Measurements from ENCODE around the gene DHX9. TPM values are rescaled to one million over a fixed set of nuclear protein-coding genes. Genes with fewer than 3 reads are reported as not detected.
A peak's percentile ranks its signal among the peaks of the same experiment; 100 is the strongest.
"Not testable (repeated sequence)": the region's sequence is repeated elsewhere in the genome, so short reads cannot be mapped to it uniquely, and the experiment has no call there.

The DHX9 gene
- total RNA-seq, 1 donor from 2014 or later: 169 TPM

- Mint-ChIP-seq H3K4me1 (ENCODE audit: low read depth, unreplicated experiment) (peaks cover 6% of the 10 kb centered on the region), H3K36me3 (ENCODE audit: low read depth, unreplicated experiment) (peaks cover 20% of the 10 kb centered on the region), H3K27me3 (ENCODE audit: low read depth, unreplicated experiment) (no peaks in the 10 kb centered on the region), H3K9me3 (ENCODE audit: unreplicated experiment) (peaks cover 5% of the 10 kb centered on the region), H3K27ac (ENCODE audit: unreplicated experiment) (no peak overlapping the region), H3K4me3 (ENCODE audit: unreplicated experiment) (no peak overlapping the region)
- DNase-seq (ENCODE audit: low read depth) (no peak), FAIRE-seq (no peak)
- Histone ChIP-seq H3K9ac (ENCODE audit: low read length) (no peak overlapping the region), H4K20me1 (ENCODE audit: insufficient read depth, low read length) (peaks cover 25% of the 10 kb centered on the region), H3K4me3 (ENCODE audit: insufficient read depth, low read depth, low read length) (no peak overlapping the region), H3K27ac (ENCODE audit: low read depth, low read length) (no peak overlapping the region), H3K4me2 (ENCODE audit: low read length) (no peak overlapping the region), H2AFZ (ENCODE audit: low read depth, low read length) (no peak overlapping the region), H3K9me3 (ENCODE audit: insufficient read depth, low read depth, low read length) (no peaks in the 10 kb centered on the region), H3K36me3 (ENCODE audit: insufficient read depth, low read length) (peaks cover 37% of the 10 kb centered on the region), H3K79me2 (ENCODE audit: insufficient read depth, low read length) (no peaks in the 10 kb centered on the region), H3K4me1 (ENCODE audit: insufficient read depth, low read length) (no peaks in the 10 kb centered on the region), H3K27me3 (ENCODE audit: insufficient read depth, low read length) (no peaks in the 10 kb centered on the region)
- TF ChIP-seq, protein P1, sequence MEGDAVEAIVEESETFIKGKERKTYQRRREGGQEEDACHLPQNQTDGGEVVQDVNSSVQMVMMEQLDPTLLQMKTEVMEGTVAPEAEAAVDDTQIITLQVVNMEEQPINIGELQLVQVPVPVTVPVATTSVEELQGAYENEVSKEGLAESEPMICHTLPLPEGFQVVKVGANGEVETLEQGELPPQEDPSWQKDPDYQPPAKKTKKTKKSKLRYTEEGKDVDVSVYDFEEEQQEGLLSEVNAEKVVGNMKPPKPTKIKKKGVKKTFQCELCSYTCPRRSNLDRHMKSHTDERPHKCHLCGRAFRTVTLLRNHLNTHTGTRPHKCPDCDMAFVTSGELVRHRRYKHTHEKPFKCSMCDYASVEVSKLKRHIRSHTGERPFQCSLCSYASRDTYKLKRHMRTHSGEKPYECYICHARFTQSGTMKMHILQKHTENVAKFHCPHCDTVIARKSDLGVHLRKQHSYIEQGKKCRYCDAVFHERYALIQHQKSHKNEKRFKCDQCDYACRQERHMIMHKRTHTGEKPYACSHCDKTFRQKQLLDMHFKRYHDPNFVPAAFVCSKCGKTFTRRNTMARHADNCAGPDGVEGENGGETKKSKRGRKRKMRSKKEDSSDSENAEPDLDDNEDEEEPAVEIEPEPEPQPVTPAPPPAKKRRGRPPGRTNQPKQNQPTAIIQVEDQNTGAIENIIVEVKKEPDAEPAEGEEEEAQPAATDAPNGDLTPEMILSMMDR (IDR thresholded peaks at IDR 0.05; ENCODE audit: insufficient read depth, low read depth, low read length): no peak
- TF ChIP-seq EZH2 (IDR thresholded peaks at IDR 0.05; ENCODE audit: insufficient read depth, low read length): no peak
Observed at GRCh38 chr1:182889997-182890396, 50.9 kb downstream of the DHX9 start.

GRCh38 chr1:182890927-182891610 lies 51.9 kb downstream of the DHX9 start:
- Histone ChIP-seq H3K4me1 (ENCODE audit: insufficient read depth, low read length) (no peaks in the 10 kb centered on the region), H3K4me3 (ENCODE audit: insufficient read depth, low read depth, low read length) (no peak overlapping the region), H3K79me2 (ENCODE audit: insufficient read depth, low read length) (no peaks in the 10 kb centered on the region), H2AFZ (ENCODE audit: low read depth, low read length) (no peak overlapping the region), H3K27ac (ENCODE audit: low read depth, low read length) (no peak overlapping the region), H4K20me1 (ENCODE audit: insufficient read depth, low read length) (peaks cover 17% of the 10 kb centered on the region), H3K9ac (ENCODE audit: low read length) (no peak overlapping the region), H3K36me3 (ENCODE audit: insufficient read depth, low read length) (peaks cover 27% of the 10 kb centered on the region), H3K27me3 (ENCODE audit: insufficient read depth, low read length) (no peaks in the 10 kb centered on the region), H3K4me2 (ENCODE audit: low read length) (no peak overlapping the region), H3K9me3 (ENCODE audit: insufficient read depth, low read depth, low read length) (no peaks in the 10 kb centered on the region)
- TF ChIP-seq EZH2 (IDR thresholded peaks at IDR 0.05; ENCODE audit: insufficient read depth, low read length): no peak
- TF ChIP-seq, protein P1 (IDR thresholded peaks at IDR 0.05; ENCODE audit: insufficient read depth, low read depth, low read length): no peak
- no peak overlapping the region for H3K4me3 Mint-ChIP-seq (ENCODE audit: unreplicated experiment)
- peaks cover 6% of the 10 kb centered on the region for H3K4me1 Mint-ChIP-seq (ENCODE audit: low read depth, unreplicated experiment)
- H3K36me3 Mint-ChIP-seq (ENCODE audit: low read depth, unreplicated experiment): peaks cover 16% of the 10 kb centered on the region
- FAIRE-seq: no peak
- peaks cover 6% of the 10 kb centered on the region for H3K9me3 Mint-ChIP-seq (ENCODE audit: unreplicated experiment)
- peak overlapping the region; percentile 6 for H3K27ac Mint-ChIP-seq (ENCODE audit: unreplicated experiment)
- DNase-seq (ENCODE audit: low read depth): no peak
- H3K27me3 Mint-ChIP-seq (ENCODE audit: low read depth, unreplicated experiment): no peaks in the 10 kb centered on the region

GRCh38 chr1:182897696-182898095 lies 58.5 kb downstream of the DHX9 start:
- no peak overlapping the region for H2AFZ ChIP-seq (ENCODE audit: low read depth, low read length)
- H3K36me3 Mint-ChIP-seq (ENCODE audit: low read depth, unreplicated experiment): no peaks in the 10 kb centered on the region
- no peak for FAIRE-seq
- peaks cover 6% of the 10 kb centered on the region for H3K9me3 Mint-ChIP-seq (ENCODE audit: unreplicated experiment)
- H3K4me2 ChIP-seq (ENCODE audit: low read length): no peak overlapping the region
- no peak for DNase-seq (ENCODE audit: low read depth)
- H3K4me1 Mint-ChIP-seq (ENCODE audit: low read depth, unreplicated experiment): no peaks in the 10 kb centered on the region
- H3K9me3 ChIP-seq (ENCODE audit: insufficient read depth, low read depth, low read length): no peaks in the 10 kb centered on the region
- no peak overlapping the region for H3K9ac ChIP-seq (ENCODE audit: low read length)
- no peaks in the 10 kb centered on the region for H3K4me1 ChIP-seq (ENCODE audit: insufficient read depth, low read length)
- H3K27me3 Mint-ChIP-seq (ENCODE audit: low read depth, unreplicated experiment): no peaks in the 10 kb centered on the region
- H3K4me3 Mint-ChIP-seq (ENCODE audit: unreplicated experiment): no peak overlapping the region
- no peak overlapping the region for H3K27ac Mint-ChIP-seq (ENCODE audit: unreplicated experiment)
- no peak for TF ChIP-seq EZH2 (IDR thresholded peaks at IDR 0.05; ENCODE audit: insufficient read depth, low read length)
- TF ChIP-seq, protein P1 (IDR thresholded peaks at IDR 0.05; ENCODE audit: insufficient read depth, low read depth, low read length): no peak
- no peak overlapping the region for H3K4me3 ChIP-seq (ENCODE audit: insufficient read depth, low read depth, low read length)
- no peaks in the 10 kb centered on the region for H3K27me3 ChIP-seq (ENCODE audit: insufficient read depth, low read length)
- no peak overlapping the region for H3K27ac ChIP-seq (ENCODE audit: low read depth, low read length)
- no peaks in the 10 kb centered on the region for H4K20me1 ChIP-seq (ENCODE audit: insufficient read depth, low read length)
- H3K36me3 ChIP-seq (ENCODE audit: insufficient read depth, low read length): no peaks in the 10 kb centered on the region
- H3K79me2 ChIP-seq (ENCODE audit: insufficient read depth, low read length): no peaks in the 10 kb centered on the region

GRCh38 chr1:182901946-182902345 lies 62.8 kb downstream of the DHX9 start:
- H2AFZ ChIP-seq (ENCODE audit: low read depth, low read length); H3K4me1 Mint-ChIP-seq (ENCODE audit: low read depth, unreplicated experiment); H3K9ac ChIP-seq (ENCODE audit: low read length); H3K27ac ChIP-seq (ENCODE audit: low read depth, low read length); H3K27me3 Mint-ChIP-seq (ENCODE audit: low read depth, unreplicated experiment); H3K27me3 ChIP-seq (ENCODE audit: insufficient read depth, low read length); H4K20me1 ChIP-seq (ENCODE audit: insufficient read depth, low read length); H3K27ac Mint-ChIP-seq (ENCODE audit: unreplicated experiment); H3K4me1 ChIP-seq (ENCODE audit: insufficient read depth, low read length); H3K4me3 ChIP-seq (ENCODE audit: insufficient read depth, low read depth, low read length); H3K36me3 Mint-ChIP-seq (ENCODE audit: low read depth, unreplicated experiment); H3K36me3 ChIP-seq (ENCODE audit: insufficient read depth, low read length); H3K9me3 Mint-ChIP-seq (ENCODE audit: unreplicated experiment); FAIRE-seq; H3K79me2 ChIP-seq (ENCODE audit: insufficient read depth, low read length); H3K9me3 ChIP-seq (ENCODE audit: insufficient read depth, low read depth, low read length); H3K4me3 Mint-ChIP-seq (ENCODE audit: unreplicated experiment); H3K4me2 ChIP-seq (ENCODE audit: low read length); DNase-seq (ENCODE audit: low read depth): not testable (repeated sequence)
